Stimulated activated CD4-positive, alpha-beta T cell treated with anti-CD3 and anti-CD28 coated beads, Interleukin-12 subunit alpha, Interleukin-12 subunit beta, amount 100 ng/mL, for 24 hours (primary cell): ENCODE results near the gene CBX2.

ENCODE experiments used
- DNase-seq, 2 experiments: peaks; one replicate each; pipeline ENCODE4 v3.0.0-alpha.2; 2020; ENCODE audit warnings: low read depth in 2 of 2

Gene CBX2

DNA sequence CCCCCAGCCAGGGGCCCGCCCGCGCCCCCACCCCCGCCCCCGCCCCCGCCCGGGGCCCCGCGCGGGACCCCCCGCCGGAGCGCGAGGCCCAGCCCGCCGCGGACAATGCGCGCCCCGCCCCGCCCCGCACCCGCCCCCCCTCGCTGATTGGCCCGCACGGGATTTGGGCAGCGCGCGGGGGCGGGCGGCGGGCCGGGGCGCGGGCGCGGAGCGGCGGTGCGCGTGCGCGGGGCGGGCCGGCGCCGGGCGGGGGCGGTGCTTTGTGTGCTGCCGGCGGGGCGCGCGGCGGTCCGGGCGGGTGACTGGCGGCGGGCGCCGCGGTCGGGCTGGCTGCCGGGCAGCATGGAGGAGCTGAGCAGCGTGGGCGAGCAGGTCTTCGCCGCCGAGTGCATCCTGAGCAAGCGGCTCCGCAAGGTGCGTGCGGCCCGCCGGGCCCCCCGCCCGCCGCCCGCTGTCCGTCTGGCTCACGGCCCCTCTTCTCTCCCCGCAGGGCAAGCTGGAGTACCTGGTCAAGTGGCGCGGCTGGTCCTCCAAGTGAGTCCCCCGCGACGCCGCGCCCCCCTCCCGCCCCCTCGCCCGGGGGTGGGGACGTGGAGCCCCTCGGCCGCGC, at the start of gene CBX2:
TSS of gene CBX2 (plus strand) at position 255 of the 610 bp plus-strand sequence. CDS start at position 343, 88 bp downstream.
- DNase-seq: peak; percentile 64 to 72

- peak; percentile 67 to 79 for DNase-seq
Observed at GRCh38 chr17:79728169-79728907, 49.6 kb upstream of the CBX2 start.

DNA sequence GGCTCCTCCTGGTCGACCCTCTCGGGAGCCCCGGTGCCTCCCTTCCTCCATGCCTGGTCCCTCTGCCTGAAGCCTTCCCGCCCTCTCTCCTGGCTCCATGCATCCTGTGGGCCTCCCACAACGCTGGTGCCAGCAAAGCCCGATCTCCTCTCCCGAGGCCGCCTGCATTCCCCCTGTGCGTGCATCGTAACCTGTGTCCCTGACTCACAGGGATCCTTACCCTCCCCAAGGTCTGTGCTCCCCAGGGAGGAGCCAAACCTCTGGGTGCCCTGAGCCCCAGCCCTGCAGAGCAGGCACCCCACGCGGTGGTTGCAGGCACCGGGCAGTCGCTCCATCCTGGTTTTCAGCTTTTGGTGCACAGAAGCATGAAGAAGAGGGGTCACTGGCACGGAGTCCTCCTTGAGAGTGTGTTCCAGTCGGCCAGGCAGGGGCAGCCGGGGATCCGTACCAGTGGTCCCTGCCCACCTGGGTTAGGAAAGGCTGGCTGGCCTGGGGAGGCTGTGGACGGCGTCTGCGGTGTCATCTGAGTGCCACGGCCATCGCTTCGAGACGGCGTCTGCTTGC, 49.0 kb upstream of the CBX2 start:
- DNase-seq: no peak

GRCh38 chr17:79729761-79730160, 48.2 kb upstream of the CBX2 start:
- no peak for DNase-seq

DNA sequence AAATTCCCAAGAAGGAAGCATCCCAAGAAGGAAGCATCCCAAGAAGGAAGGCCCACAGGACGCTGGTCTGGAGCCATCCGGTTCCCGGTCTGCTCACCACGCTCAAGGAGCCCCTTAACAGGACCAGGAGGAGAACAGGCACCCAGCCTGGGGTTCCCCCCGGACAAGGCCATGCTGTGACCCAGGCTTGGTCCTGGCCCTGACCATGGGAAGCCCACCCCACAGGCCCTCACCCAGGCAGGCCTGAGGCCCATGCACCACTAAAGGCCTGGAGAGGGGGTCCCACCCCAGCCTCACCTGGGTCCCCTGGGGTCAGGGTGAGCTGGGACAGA, 47.5 kb upstream of the CBX2 start:
- no peak for DNase-seq

DNA sequence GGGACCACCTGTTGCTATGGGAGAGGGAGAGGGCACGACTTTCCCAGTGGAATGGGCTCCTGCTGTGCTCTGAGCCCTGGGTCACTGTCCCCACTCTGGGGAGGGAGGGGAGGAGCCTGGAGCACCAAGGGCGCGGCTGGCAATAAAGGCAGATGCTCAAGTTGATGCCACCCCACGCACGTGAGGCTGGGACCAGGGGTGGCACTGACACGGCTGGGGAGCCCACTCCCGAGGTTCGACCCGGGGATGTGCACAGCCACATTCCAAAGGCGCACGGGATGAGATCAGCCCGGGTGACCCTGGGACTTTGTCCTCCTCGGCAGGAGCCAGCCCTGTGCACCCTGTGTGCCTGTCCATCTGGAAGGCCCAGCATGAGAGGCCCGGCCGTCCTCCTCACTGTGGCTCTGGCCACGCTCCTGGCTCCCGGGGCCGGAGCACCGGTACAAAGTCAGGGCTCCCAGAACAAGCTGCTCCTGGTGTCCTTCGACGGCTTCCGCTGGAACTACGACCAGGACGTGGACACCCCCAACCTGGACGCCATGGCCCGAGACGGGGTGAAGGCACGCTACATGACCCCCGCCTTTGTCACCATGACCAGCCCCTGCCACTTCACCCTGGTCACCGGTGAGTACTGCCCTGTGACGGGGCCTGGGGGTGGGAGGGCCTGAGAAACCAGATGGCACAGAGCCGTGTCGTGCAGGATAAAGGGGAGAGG, 47.0 kb upstream of the CBX2 start, which contains the start of gene ENPP7:
TSS of gene ENPP7 (plus strand) at position 175 of the 715 bp plus-strand sequence. CDS start at position 372, 197 bp downstream.
- no peak for DNase-seq

GRCh38 chr17:79732254-79732653, 45.7 kb upstream of the CBX2 start:
- DNase-seq: no peak

DNA sequence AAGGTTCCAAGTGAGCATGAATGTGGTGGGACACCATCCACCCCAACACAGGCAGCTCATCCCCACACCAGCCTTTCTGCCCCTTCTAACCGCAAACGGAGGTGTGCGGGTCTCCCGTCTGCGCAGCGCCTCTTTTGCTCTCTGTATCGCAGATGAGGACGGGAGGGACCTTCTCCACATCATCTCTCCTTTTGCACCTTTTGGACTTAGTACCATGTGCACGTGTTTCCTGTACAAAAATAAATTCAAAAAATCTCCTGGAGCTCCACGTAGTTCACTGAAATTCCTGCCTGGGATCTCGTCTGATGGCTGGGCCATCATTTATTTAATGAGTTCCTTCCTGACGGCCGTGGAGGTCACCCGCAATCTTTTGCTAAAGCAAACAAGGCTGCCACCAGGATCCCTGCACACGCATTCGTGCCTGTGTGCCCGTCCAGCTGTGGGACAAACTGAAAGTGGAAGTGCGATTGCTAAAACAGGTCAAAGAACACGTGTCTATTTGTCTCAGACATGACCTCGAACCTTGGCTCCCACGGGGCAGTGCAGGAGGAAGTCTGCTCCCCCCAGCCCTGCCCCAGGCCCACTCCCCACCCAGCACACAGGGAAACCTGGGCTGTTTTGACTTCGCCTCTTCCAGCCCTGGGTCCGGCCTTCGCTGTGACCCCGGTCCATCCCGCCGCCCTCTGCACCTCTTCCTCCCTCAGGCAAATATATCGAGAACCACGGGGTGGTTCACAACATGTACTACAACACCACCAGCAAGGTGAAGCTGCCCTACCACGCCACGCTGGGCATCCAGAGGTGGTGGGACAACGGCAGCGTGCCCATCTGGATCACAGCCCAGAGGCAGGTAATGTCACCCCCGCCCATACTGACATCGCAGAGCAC, 44.9 kb upstream of the CBX2 start:
- no peak for DNase-seq

GRCh38 chr17:79733692-79734070, 44.3 kb upstream of the CBX2 start:
- no peak for DNase-seq

- no peak for DNase-seq
Observed at GRCh38 chr17:79735096-79735495, 42.9 kb upstream of the CBX2 start.

DNA sequence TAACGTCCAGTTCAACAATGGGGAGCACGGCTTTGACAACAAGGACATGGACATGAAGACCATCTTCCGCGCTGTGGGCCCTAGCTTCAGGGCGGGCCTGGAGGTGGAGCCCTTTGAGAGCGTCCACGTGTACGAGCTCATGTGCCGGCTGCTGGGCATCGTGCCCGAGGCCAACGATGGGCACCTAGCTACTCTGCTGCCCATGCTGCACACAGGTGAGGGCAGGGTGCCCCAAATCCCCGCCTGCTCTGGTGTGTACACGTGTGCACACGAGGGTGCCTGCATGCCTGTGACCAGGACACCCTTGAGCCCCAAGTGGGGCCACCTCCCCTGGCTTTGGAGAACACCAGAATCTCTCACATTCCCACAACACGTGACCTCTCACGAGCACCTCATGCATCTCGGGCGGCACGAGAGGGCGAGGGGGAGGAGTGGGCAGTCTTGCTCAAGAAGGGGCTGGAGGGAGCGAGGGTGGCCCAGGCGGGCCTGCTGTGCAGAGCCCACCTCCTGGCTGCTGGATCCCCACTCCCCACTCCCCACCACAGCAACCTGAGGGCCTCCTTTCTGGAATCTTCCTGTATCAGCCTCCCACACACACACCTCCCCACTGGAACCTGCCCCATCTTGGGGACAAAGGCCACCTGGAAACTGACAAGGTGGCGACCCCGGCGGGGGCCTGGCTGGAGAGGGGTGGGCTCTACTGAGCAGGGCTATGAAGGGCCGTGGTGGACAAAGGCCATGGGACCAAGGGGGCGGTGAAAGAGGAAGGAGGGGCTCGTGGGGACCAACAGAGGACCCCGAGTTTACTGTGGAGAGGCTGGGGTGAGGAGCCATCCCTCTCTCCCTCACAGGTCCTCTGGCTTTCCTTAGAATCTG, 40.7 kb upstream of the CBX2 start:
- no peak for DNase-seq

DNA sequence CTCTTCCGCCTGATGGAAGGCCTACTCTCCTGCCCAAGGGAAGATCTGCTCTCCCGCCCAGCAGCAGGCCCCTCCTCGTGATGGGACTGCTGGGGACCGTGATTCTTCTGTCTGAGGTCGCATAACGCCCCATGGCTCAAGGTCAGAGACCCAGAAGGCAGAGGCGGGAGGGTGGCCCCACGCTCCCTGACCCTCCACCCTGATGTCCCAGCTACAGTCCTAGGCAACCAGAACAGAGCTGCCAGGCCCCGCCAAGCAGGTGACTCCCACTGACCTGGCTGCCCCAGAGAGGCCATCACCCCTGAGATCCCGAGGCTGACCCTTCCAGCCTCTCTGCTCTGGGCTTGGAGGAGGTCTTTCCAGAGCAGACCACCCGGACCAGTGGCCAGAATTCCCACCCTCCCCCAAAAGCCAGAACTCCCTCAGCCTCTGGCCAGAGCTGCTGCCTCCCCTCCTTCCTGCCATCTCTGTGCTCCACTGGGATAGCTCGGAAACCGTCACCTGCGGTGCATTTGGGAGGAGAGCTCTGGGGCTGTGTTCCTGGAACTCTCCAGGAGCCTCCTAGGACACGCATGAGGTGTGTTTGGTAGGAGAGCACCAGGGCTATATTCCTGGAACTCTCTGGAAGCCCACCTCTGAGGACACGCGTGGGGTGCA, 39.9 kb upstream of the CBX2 start:
- no peak for DNase-seq

DNA sequence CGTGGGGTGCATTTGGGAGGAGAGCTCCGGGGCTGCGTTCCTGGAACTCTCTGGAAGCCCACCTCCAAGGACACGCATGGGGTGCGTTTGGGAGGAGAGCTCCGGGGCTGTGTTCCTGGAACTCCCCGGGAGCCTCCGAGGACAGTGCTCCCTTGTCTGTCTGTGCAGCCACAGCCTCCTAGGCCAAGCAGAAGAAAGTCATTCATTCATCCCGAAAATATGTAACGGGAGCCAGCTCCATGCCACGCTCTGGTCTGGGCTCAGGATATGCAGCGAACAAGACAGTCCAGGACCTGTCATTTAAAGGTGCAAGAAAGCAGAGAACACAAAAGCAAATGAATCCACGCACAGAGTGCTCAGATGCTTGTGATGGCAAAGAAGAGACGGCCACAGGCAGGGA, 39.3 kb upstream of the CBX2 start:
- DNase-seq: no peak

GRCh38 chr17:79739148-79740062, 38.5 kb upstream of the CBX2 start:
- no peak for DNase-seq

DNA sequence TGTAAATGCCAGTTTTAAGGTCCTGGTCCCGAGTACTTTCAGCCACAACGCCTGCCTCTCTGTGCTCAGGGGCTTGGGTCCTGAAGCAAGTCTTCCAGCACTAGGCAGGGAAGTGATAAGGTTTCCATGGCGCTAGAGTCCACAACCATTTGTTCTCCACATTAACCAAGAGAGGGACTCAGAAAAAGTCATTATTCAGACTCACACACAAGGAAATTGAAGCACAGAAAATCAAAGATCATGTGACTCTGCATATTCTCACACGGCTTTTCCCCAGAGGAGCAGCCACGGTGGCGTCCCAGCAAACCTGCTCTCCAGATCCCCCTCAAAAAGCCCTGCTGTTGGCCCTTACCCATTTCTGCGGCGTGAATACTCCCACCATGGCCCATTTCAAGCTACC, 37.5 kb upstream of the CBX2 start:
- no peak for DNase-seq

GRCh38 chr17:79741401-79741750, 36.6 kb upstream of the CBX2 start:
- DNase-seq: no peak

DNA sequence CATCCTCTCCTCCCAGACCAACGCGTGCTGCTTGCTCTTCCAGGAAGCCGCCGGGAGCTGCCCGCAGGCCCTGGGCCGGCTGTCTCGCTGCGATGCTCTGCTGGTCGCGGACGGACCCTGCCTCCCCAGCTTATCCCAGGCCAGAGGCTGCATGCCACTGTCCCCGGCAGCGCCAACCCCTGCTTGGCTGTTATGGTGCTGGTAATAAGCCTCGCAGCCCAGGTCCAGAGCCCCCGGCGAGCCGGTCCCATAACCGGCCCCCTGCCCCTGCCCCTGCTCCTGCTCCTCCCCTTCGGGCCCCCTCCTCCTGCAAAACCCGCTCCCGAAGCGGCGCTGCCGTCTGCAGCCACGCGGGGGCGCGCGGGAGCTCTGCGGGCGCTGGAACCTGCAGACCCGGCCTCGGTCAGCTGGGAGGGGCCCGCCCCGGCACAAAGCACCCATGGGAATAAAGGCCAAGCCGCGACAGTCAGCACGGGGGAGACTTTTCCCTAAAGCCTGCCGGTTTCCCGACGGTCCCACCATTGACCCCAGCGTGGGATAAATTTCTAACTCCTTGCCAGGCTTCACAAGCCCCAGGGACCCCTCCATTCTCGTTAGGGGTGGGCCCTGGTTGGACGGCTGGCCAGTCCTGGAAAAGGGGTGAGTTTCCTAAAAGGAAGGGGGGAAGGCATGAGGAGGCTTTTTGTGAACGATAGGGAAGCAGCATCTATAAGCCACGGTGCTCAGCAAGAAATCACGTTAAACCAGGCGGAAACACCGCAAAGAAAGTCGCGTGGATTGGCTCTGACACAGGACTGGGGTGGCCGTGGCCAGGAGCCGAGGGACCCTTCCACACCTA, 36.0 kb upstream of the CBX2 start:
- peak; percentile 51 to 56 for DNase-seq

- DNase-seq: no peak
Observed at GRCh38 chr17:79742589-79742918, 35.4 kb upstream of the CBX2 start.
